ENCODE results near the gene PCDHB9. TPM values are rescaled to one million over a fixed set of nuclear protein-coding genes. Genes with fewer than 3 reads are reported as not detected.
"Not testable (repeated sequence)": the region's sequence is repeated elsewhere in the genome, so short reads cannot be mapped to it uniquely, and the experiment has no call there.

PCDHB9 gene
- total and polyA plus RNA-seq, 2 of the 8 experiments (the other 6 are each of a cell fraction or from before 2014, with no cell fraction given), result 0.68 to 1.6 TPM

DNA sequence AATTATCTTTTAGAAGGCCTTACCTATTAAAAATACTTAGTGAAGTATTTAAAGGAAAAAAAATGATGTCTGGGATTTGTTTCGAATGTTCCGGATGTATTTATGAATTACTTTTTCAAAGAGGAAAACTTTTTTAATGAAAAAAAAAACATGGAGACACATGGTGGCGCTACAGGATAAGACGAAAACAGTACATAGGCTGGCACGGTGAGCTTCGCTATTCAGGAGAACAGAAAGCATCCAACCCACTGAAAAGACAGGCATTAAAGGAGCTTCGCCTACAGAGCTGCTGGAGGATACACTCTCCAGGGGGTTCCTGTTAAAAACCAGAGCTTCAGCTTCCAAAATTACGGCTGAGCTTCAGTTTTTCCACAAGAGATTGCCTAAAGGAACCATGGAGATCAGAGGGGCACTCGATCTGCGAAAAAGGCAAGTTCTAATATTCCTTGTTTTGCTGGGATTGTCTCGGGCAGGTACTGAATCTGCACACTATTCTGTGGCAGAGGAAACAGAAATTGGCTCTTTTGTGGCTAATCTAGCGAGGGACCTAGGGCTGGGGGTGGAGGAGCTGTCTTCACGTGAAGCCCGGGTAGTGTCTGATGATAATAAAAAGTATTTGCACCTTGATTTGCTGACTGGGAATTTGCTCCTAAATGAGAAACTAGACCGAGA, 36.3 kb downstream of the PCDHB9 start, which contains the start of gene PCDHB14 (continued):
- TF ChIP-seq PHF8 (conservative IDR thresholded peaks at IDR 0.05; ENCODE audit: low read depth, low read length), result no peak
- TF ChIP-seq HDAC2 (IDR thresholded peaks at IDR 0.05; ENCODE audit: borderline replicate concordance in 1 of 2, low read depth in 2 of 2, low read length in 2 of 2), result no peak
- no peak for TF ChIP-seq RXRA (IDR thresholded peaks at IDR 0.05; ENCODE audit: insufficient read depth, low read depth, low read length)
- TF ChIP-seq CEBPB (IDR thresholded peaks at IDR 0.05; ENCODE audit: low read depth, low read length), result no peak
- no peak for TF ChIP-seq HDAC6 (IDR thresholded peaks at IDR 0.05; ENCODE audit: low read depth, low read length)
- TF ChIP-seq YY1 (IDR thresholded peaks at IDR 0.05; ENCODE audit: low read depth, low read length), result no peak
- no peak for TF ChIP-seq SIX5 (IDR thresholded peaks at IDR 0.05; ENCODE audit: low read depth, low read length)
- TF ChIP-seq KDM1A (IDR thresholded peaks at IDR 0.05; ENCODE audit: borderline replicate concordance, low read length), result no peak
- peak; percentile 81 to 85 for TF ChIP-seq RAD21 (IDR thresholded peaks at IDR 0.05 in 1 of 2, conservative IDR thresholded peaks at IDR 0.05 in 1 of 2; ENCODE audit: low read depth in 2 of 2, low read length in 2 of 2)

DNA sequence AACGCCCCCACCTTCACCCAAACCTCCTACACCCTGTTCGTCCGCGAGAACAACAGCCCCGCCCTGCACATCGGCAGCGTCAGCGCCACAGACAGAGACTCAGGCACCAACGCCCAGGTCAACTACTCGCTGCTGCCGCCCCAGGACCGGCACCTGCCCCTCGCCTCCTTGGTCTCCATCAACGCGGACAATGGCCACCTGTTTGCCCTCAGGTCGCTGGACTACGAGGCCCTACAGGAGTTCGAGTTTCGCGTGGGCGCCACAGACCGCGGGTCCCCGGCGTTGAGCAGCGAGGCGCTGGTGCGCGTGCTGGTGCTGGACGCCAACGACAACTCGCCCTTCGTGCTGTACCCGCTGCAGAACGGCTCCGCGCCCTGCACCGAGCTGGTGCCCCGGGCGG, 37.9 kb downstream of the PCDHB9 start:
- H3K4ac ChIP-seq (replicated peaks; ENCODE audit: insufficient read length, low read depth, low read length); H3K56ac ChIP-seq (replicated peaks; ENCODE audit: insufficient read length, low read depth, low read length); POLR2A ChIA-PET (ENCODE audit: partially characterized antibody); H4K8ac ChIP-seq (ENCODE audit: extremely low read depth, insufficient read depth, low read length); H3K79me1 ChIP-seq (ENCODE audit: low read depth, low read length); FAIRE-seq; H4K5ac ChIP-seq (ENCODE audit: insufficient read length, low read depth, low read length); H3K18ac ChIP-seq (ENCODE audit: extremely low read depth, low read length); H4K91ac ChIP-seq (replicated peaks; ENCODE audit: insufficient read length, low read length); H2AFZ ChIP-seq (ENCODE audit: low read length); H3K4me3 ChIP-seq (ENCODE audit: extremely low read depth in 1 of 4, insufficient read depth in 2 of 4, low read depth in 3 of 4, low read length in 4 of 4); H3K9me3 ChIP-seq (ENCODE audit: insufficient read depth in 2 of 2, low read depth in 1 of 2, low read length in 1 of 2); H2BK20ac ChIP-seq (ENCODE audit: low read length); H2BK15ac ChIP-seq (ENCODE audit: low read length); H3K4me1 ChIP-seq (replicated peaks in 1 of 4; ENCODE audit: control insufficient read depth in 3 of 4, insufficient read depth in 4 of 4, low read length in 3 of 4); H2BK12ac ChIP-seq (ENCODE audit: low read depth, low read length); H2BK5ac ChIP-seq (ENCODE audit: low read depth, low read length); H2BK120ac ChIP-seq (replicated peaks; ENCODE audit: low read depth, low read length); H4K20me1 ChIP-seq (replicated peaks in 1 of 2; ENCODE audit: control insufficient read depth in 1 of 2, insufficient read depth in 2 of 2, low read length in 2 of 2); H3K27me3 ChIP-seq (replicated peaks in 1 of 4; ENCODE audit: control insufficient read depth in 3 of 4, extremely low read depth in 1 of 4, insufficient read depth in 3 of 4, low read length in 3 of 4); H3K14ac ChIP-seq (ENCODE audit: insufficient read length); H3K79me2 ChIP-seq (ENCODE audit: control insufficient read depth in 1 of 2, insufficient read depth in 2 of 2, low read length in 2 of 2); H3K4me2 ChIP-seq (ENCODE audit: insufficient read depth in 1 of 2, low read depth in 2 of 2, low read length in 2 of 2); H3K23me2 ChIP-seq (ENCODE audit: low read depth, low read length); H3K9ac ChIP-seq (replicated peaks in 1 of 4; ENCODE audit: extremely low read depth in 1 of 4, low read depth in 3 of 4, low read length in 3 of 4); H3K27ac ChIP-seq (ENCODE audit: low read depth, low read length); H3K23ac ChIP-seq (ENCODE audit: insufficient read length); H3K36me3 ChIP-seq (ENCODE audit: control insufficient read depth in 2 of 4, insufficient read depth in 4 of 4, low read length in 3 of 4); H2AK5ac ChIP-seq (ENCODE audit: low read depth, low read length); DNase-seq (ENCODE audit: low read depth in 1 of 2, low spot score in 2 of 2): not testable (repeated sequence)
- WGBS, 2 experiments (ENCODE audit: extremely low coverage in 1 of 2, insufficient coverage in 1 of 2, insufficient read length in 1 of 2, insufficient replicate concordance in 2 of 2, low coverage in 1 of 2, low lambda C conversion rate in 2 of 2, missing lambda C conversion rate in 1 of 2), result 97% methylated on average over 25 of the region's 40 CpGs; no CpG with 5 or more reads in 1 of the 2 experiments
- CTCF ChIA-PET (ENCODE audit: partially characterized antibody), result interaction anchor here (1.1 to 3.6 kb wide), 12 partner anchors 8 to 339 kb away, joined by 3 to 43 read pairs (median 19); partner anchors contain the start of genes PCDHB11, PCDHB13, PCDHB16 and PCDHB2
